HuH-7.5 (cell line): ENCODE data around the gene TANGO6.
"Not testable (repeated sequence)": the region's sequence is repeated elsewhere in the genome, so short reads cannot be mapped to it uniquely, and the experiment has no call there.

ENCODE experiments used
- DNase-seq: peaks from one replicate; pipeline ENCODE4 v3.0.0; 2011; ENCODE audit warnings: low spot score

Gene TANGO6

GRCh38 chr16:69013991-69014390 lies 170.7 kb downstream of the TANGO6 start:
- no peak for DNase-seq

GRCh38 chr16:69014811-69015210 lies 171.5 kb downstream of the TANGO6 start:
- DNase-seq: no peak

DNA sequence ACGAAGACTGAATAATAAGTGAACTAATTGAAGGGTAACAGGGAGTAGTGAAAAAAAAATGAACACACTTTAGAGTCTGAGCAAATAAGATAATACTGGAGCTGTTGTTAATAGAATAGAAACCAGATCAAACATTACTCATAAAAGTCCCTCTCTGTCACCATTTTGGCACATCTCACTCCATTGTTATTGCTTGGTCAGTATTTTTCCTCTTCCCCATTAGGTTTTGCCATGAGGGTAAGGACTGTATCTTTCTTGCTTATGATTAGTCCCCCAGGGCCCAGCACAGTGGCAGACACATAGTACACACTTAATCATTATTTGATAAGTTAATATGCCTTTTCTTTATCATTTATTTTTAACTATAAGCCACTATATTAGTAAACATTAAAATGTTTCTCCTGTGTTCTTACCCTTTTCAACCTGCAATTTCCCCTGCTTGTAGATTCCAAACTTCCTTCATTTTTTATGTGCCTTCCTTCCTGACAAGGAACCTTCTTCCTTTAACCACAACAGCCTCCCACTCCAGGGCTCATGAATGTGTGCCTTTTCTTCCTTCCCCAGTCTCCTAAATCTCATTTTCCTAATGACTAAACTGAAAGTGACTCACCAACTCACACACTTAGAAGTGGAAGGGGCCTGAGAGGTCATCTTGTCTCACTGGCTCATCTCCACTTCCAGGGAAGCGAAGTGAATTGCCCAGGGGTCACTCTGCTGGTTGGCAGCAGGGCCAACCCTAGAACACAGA lies 173.9 kb downstream of the TANGO6 start:
- no peak for DNase-seq

- DNase-seq: no peak
Measured at GRCh38 chr16:69019811-69020210, 176.5 kb downstream of the TANGO6 start.

DNA sequence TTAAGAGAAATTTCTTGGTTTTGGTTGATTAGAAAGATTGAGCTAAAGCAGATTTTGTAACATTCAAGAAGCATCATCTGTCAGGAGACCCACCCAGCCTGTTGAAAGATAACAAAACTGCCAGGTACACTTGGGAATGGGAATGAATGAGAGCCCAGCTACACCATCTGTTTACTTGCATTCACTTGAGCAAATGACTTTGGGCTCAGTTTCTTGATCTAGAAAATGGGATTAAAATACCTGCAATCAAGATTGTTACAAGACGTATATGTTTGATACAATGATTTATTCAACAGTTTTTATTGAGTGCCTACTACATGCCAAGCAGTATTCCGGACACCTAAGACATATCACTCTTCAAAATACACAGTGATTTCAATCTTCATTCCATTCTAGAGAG lies 185.8 kb downstream of the TANGO6 start:
- DNase-seq: no peak

DNA sequence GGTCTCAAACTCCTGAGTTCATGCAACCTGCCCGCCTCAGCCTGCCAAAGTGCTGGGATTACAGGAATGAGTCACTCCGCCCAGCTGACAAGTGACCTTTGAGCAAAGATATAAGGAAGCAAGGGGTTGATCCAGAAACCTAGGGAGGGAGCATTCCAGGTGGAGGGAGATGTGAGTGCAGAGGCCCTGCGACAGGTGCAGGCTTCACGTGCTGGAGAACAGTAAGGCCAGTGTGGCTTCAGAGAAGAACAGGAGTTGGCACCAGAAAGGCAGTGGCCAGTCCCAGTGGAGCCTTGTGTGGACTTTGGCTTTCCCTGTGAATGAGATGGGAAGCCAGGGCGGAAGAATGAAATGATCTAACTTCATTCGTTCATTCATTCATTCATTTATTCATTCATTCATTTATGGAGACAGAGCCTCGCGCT lies 188.6 kb downstream of the TANGO6 start:
- DNase-seq: no peak

GRCh38 chr16:69033151-69033949 lies 190.0 kb downstream of the TANGO6 start:
- DNase-seq: no peak

GRCh38 chr16:69035375-69035774 lies 192.0 kb downstream of the TANGO6 start:
- no peak for DNase-seq

- no peak for DNase-seq
Measured at GRCh38 chr16:69036399-69037091, 193.2 kb downstream of the TANGO6 start.

- no peak for DNase-seq
Measured at GRCh38 chr16:69037373-69038160, 194.2 kb downstream of the TANGO6 start.

DNA sequence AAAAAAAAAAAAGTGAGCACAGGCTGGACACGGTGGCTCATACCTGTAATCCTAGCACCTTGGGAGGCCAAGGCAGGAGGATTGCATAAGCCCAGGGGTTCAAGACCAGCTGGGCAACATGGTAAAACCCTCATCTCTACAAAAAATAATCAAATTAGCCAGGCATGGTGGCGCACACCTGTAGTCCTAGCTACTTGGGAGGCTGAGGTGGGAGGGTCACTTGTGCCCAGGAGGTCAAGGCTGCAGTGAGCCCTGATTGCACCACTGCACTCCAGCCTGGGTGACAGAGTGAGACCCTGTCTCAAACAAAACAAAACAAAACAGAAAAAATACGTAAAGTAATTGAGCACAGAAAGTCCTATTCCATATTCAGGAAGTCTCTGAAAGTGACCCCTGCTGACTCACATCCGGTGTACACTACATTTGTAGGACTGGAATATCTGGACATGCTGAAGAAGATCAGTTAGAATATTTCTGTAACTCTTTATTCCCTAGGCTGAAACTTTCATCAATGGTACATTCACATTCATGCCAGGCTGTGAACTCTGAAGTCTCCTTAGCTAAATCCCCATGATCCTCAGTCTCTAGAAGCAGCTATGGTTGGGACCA lies 196.1 kb downstream of the TANGO6 start:
- no peak for DNase-seq

GRCh38 chr16:69040144-69040909 lies 197.0 kb downstream of the TANGO6 start:
- no peak for DNase-seq

DNA sequence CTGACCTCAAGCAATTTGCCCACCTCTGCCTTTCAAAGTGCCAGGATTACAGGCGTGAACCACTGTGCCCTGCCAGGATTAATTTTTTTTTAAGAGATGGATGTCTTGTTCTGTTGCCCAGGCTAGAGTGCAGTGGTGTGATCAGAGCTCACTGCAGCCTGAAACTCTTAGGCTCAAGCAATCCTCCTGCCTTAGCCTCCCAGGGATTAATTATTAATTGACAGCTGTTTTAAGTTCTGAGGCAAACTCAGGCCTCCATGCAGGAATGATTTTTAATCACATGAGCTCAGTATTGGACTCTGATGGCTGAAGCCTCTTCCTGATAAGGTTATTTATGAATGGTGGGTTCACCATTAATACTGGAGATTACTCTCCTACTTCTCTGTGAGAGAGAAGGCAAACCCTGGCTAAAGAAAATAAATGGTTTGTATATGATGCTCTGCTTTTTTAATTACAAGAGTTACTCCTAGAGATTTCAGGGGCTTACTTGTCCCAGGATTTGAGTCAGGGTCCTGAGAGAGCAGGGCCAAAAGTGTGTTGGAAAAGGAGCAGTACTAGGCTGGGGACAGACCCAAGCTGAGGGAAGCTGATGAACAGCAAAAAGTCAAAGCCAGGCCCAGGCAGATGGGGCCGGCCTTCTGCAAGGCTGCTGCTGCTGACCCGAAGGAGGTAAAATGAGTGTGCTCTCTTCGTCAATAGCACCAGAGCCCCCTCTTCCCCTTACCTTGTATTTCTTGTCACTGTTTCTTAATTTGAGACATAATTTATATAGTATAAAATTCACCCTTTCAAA lies 205.2 kb downstream of the TANGO6 start:
- DNase-seq: no peak

GRCh38 chr16:69049146-69049545 lies 205.8 kb downstream of the TANGO6 start:
- no peak for DNase-seq

- DNase-seq: no peak
Measured at GRCh38 chr16:69049603-69050375, 206.5 kb downstream of the TANGO6 start.

GRCh38 chr16:69051517-69051830 lies 208.1 kb downstream of the TANGO6 start:
- not testable (repeated sequence) for DNase-seq

DNA sequence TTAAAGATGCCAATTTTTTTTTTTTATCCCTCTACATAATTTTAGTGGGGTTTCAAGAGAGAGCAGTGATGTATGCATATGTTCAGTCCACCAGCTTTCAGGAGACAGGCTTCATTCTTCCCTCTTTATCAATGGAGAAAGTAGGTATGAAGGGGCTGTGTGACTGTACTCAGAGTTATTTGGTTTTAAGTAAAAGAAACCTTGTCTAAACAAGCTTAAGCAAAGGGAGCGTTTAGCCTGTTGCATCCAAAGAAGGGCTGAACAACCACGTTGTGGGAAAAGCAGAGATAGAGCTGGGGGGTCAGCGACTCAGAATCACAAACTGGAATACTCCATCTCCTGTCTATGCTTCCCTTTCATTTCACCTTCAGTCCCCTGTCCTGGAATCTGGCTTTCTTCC lies 211.7 kb downstream of the TANGO6 start:
- DNase-seq: no peak

GRCh38 chr16:69055980-69056379 lies 212.6 kb downstream of the TANGO6 start:
- no peak for DNase-seq

- no peak for DNase-seq
Measured at GRCh38 chr16:69056421-69056820, 213.1 kb downstream of the TANGO6 start.
